Glutamatergic neuron (in vitro differentiated cells): Measurements from ENCODE around the gene GALC. TPM values are rescaled to one million over a fixed set of nuclear protein-coding genes. Genes with fewer than 3 reads are reported as not detected.

Experiments
- DNase-seq: peaks from one replicate; pipeline ENCODE4 v3.0.0; 2022
- H3K27ac Mint-ChIP-seq: one replicate; pipeline ENCODE4 v1.8.0; 2020; ENCODE audit warnings: mild to moderate bottlenecking, mixed read lengths, inconsistent platforms; ENCODE audit not compliant: unreplicated experiment
- H3K27me3 Mint-ChIP-seq: one replicate; pipeline ENCODE4 v1.8.0; 2020; ENCODE audit warnings: mild to moderate bottlenecking, moderate library complexity, mixed read lengths, inconsistent platforms; ENCODE audit not compliant: unreplicated experiment
- H3K36me3 Mint-ChIP-seq: one replicate; pipeline ENCODE4 v1.8.0; 2020; ENCODE audit warnings: mild to moderate bottlenecking, mixed read lengths, inconsistent platforms; ENCODE audit not compliant: unreplicated experiment
- H3K4me1 Mint-ChIP-seq: one replicate; pipeline ENCODE4 v1.8.0; 2020; ENCODE audit warnings: mild to moderate bottlenecking, low read depth, mixed read lengths, inconsistent platforms; ENCODE audit not compliant: unreplicated experiment
- H3K4me3 Mint-ChIP-seq: one replicate; pipeline ENCODE4 v1.8.0; 2020; ENCODE audit warnings: mild to moderate bottlenecking, mixed read lengths, inconsistent platforms; ENCODE audit not compliant: unreplicated experiment
- H3K9me3 Mint-ChIP-seq: one replicate; pipeline ENCODE4 v1.8.0; 2020; ENCODE audit warnings: mild to moderate bottlenecking, moderate library complexity, mixed read lengths, inconsistent platforms; ENCODE audit not compliant: unreplicated experiment
- CTCF ChIP-seq: fragments of 200-600 bp; sonication (generic); IDR thresholded peaks from one replicate; pipeline ENCODE4 v1.5.0; 2021; ENCODE audit not compliant: partially characterized antibody, unreplicated experiment
- total RNA-seq: library from RNA; stranded (reverse); fragmentation: NEBNext Ultra II Directional; extraction: Animal tissue kit (Norgen Biotek cat#: 25700); gene quantifications from one replicate; pipeline ENCODE4 v1.2.1, GENCODE V29; 2021; ENCODE audit not compliant: unreplicated experiment

The GALC gene
- total RNA-seq, 1 donor from 2014 or later: 16.1 TPM

- Mint-ChIP-seq H3K27ac (no peak overlapping the region), H3K4me1 (no peaks in the 10 kb centered on the region), H3K9me3 (no peaks in the 10 kb centered on the region), H3K36me3 (no peaks in the 10 kb centered on the region), H3K4me3 (no peak overlapping the region), H3K27me3 (peaks cover 1% of the 10 kb centered on the region)
- TF ChIP-seq CTCF: no peak
- no peak for DNase-seq
Observed at GRCh38 chr14:87908550-87908949, 84.4 kb downstream of the GALC start.

DNA sequence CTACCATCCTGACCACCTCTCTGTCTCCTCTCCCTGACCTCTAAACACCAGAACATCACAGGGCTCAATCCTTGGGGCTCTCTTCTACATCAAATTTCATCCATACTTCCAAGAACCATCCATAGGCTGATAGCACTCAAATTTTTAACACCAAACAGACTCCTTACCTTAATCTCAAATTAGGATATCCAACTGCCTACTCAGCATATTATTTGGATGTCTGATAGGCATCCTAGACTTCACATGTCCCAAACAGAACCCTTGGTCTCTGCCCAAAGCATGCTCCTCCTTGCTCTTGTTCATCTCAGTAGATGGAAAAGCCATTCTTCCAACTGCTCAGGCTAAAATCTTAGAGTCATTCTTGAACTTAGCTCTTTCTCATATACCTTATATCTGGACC is 91.3 kb downstream of the GALC start:
- H3K27me3 Mint-ChIP-seq: peaks cover 3% of the 10 kb centered on the region
- DNase-seq: no peak
- H3K4me3 Mint-ChIP-seq: no peak overlapping the region
- H3K36me3 Mint-ChIP-seq: no peaks in the 10 kb centered on the region
- H3K27ac Mint-ChIP-seq: no peak overlapping the region
- no peaks in the 10 kb centered on the region for H3K9me3 Mint-ChIP-seq
- TF ChIP-seq CTCF: no peak
- H3K4me1 Mint-ChIP-seq: no peaks in the 10 kb centered on the region

DNA sequence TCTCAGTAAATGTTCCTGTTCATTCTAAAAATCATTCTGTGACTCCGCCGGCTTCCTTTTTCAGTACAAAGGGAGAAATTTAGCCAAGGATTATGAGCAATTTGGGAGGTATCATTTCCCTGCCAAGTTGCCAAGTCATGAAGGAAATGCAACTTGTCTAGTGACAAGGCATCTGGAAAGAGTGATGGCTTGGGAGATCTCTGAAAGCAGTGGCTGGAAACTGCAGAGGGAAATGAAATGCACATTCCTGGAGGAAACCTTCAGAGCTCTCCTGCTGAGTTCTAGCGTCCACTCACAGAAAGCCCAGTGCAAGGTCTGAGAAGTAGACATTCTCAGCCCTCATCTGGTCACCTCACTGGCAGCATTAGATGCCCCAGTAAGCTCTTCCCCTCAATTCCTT is 91.7 kb downstream of the GALC start:
- Mint-ChIP-seq H3K4me1 (no peaks in the 10 kb centered on the region), H3K27ac (no peak overlapping the region), H3K36me3 (no peaks in the 10 kb centered on the region), H3K4me3 (no peak overlapping the region), H3K27me3 (peaks cover 3% of the 10 kb centered on the region), H3K9me3 (no peaks in the 10 kb centered on the region)
- no peak for TF ChIP-seq CTCF
- no peak for DNase-seq

DNA sequence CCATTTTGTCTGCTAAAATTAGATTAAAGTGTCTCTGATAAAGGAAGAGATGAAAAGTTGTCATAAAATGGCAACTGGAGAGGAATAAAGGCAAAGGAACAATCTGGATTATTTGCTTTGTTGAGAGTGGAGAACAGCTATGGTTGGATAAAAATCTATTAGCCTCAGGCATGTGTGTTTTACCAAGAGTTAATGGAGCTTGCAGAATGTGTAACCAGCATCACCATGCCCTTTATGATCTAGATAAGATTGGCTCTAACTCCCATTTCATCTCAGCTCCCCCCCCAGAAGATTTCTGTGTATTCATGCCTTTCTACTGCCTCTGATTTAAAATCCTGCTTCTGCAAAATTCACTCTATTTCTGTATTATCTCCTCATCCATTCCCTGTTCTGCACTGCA is 93.8 kb downstream of the GALC start:
- H3K9me3 Mint-ChIP-seq: no peaks in the 10 kb centered on the region
- TF ChIP-seq CTCF: no peak
- no peak overlapping the region for H3K27ac Mint-ChIP-seq
- H3K36me3 Mint-ChIP-seq: no peaks in the 10 kb centered on the region
- peaks cover 7% of the 10 kb centered on the region for H3K4me1 Mint-ChIP-seq
- H3K27me3 Mint-ChIP-seq: peaks cover 3% of the 10 kb centered on the region
- no peak for DNase-seq
- H3K4me3 Mint-ChIP-seq: no peak overlapping the region

DNA sequence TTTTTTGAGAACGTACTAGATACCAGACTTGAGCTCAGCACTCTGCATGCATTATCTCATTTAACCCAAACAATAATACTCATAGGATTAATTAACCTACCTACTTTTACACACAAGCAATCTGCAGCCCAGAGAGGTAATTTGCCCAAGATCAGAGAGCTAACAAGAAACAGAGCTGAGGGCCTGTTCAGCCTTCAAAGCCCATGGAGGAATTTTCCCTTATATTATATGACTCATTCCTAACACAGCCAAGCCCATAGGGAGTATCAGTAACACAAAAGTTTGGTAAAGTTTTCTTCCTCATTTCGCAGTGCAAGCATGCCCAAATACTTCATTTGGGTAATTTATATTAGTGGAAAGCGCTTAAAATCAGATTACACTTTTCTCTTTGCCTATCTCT is 94.7 kb downstream of the GALC start:
- Mint-ChIP-seq H3K4me3 (no peak overlapping the region), H3K27me3 (no peaks in the 10 kb centered on the region), H3K36me3 (no peaks in the 10 kb centered on the region), H3K27ac (no peak overlapping the region), H3K9me3 (no peaks in the 10 kb centered on the region), H3K4me1 (peaks cover 7% of the 10 kb centered on the region)
- no peak for DNase-seq
- TF ChIP-seq CTCF: no peak
